Ishikawa (cell line): ENCODE measurements around the gene PDCD1.

Experiments
- NFIC ChIP-seq: IDR thresholded peaks from 2 replicates; pipeline ENCODE4 v1.6.1; 2012
- TAF1 ChIP-seq: IDR thresholded peaks from 2 replicates; pipeline ENCODE4 v1.6.1; 2012; ENCODE audit warnings: low read depth, mild to moderate bottlenecking

DNA sequence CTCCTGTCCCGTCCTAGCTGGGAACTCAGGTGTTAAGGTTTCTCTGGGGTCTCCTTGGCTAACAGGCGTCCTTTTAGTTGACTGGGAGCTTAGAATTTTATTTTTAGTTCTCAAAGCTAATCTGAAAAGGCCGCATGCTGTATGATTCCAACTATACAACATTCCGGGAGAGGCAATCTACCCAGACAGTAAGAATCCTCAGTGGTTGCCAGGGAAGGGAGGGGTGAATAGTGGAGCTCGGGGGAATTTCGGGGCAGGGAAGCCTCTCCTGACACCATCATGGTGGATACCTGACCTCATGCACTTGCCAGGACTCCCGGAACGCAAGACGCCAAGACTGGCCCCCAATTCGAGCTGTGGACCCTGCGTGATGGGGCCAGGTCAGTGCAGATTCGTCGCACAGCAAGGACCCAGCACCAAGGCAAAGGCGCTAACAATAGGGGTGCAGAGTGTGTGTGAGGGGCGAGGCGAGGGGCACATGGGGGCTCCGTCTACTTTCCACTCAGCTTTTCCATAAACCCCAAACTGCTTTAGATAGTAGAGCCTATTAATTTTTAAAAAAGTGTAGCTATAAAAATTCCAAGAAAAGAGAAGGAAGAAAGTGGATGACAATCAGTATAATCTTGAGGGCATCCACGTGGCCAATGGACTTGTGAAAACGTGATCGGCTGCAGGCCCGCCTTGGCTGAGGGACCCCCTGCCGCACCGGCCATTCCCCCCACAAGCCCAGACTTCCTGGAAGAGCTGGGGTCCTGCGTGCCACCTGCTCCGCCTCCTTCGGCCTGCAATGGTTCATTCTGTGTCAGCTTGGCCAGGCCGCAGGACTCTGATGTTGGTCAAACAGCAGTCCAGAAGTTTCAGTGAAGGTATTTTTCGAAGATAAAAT lies 17.3 kb downstream of the PDCD1 start:
- no peak for TF ChIP-seq TAF1
- no peak for TF ChIP-seq NFIC
